HAP-1 (cell line): ENCODE measurements around the gene TAS2R40.
"Not testable (repeated sequence)": the region's sequence is repeated elsewhere in the genome, so short reads cannot be mapped to it uniquely, and the experiment has no call there.

Experiments
- DNase-seq, 2 experiments: peaks; one replicate each; pipeline ENCODE4 v3.0.0-alpha.2; 2016 to 2020; ENCODE audit warnings: low spot score in 2 of 2
- H3K27me3 ChIP-seq: fragments of 250-450 bp; sonication (Bioruptor Pico); 2 replicates; pipeline ENCODE4 v1.5.1; 2020; ENCODE audit warnings: low read depth, mild to moderate bottlenecking, moderate library complexity
- H3K36me3 ChIP-seq: fragments of 250-450 bp; sonication (Bioruptor Pico); replicated peaks from 2 replicates; pipeline ENCODE4 v1.5.1; 2020; ENCODE audit warnings: mild to moderate bottlenecking
- H3K4me1 ChIP-seq: fragments of 250-450 bp; sonication (Bioruptor Pico); 2 replicates; pipeline ENCODE4 v1.5.1; 2020; ENCODE audit warnings: mild to moderate bottlenecking
- H3K4me3 ChIP-seq: fragments of 250-450 bp; sonication (Bioruptor Pico); 2 replicates; pipeline ENCODE4 v1.5.1; 2020; ENCODE audit warnings: mild to moderate bottlenecking, moderate library complexity
- H3K9me3 ChIP-seq: fragments of 250-450 bp; sonication (Bioruptor Pico); 2 replicates; pipeline ENCODE4 v1.5.1; 2020; ENCODE audit warnings: mild to moderate bottlenecking, moderate library complexity
- in situ Hi-C: fragments of 300-500 bp; cut with MboI; formaldehyde crosslinking; loops from 3 replicates; pipeline ENCODE4 v1.14.3; 2020; ENCODE audit warnings: low sequenced_read_pairs, inconsistent platforms, mixed read lengths

The TAS2R40 gene

GRCh38 chr7:143221737-143222136, at the start of gene TAS2R40:
TSS of gene TAS2R40 (plus strand) at chr7:143222037. CDS start at chr7:143222079, 42 bp downstream.
- DNase-seq, result no peak
- no peaks in the 10 kb centered on the region for H3K9me3 ChIP-seq
- no peaks in the 10 kb centered on the region for H3K36me3 ChIP-seq
- in situ Hi-C loops, result loop anchor here (10.0 to 25.0 kb wide), 2 partner anchors 347 to 609 kb away; no protein-coding TSS in a partner anchor
- H3K27me3 ChIP-seq, result peaks cover 16% of the 10 kb centered on the region
- H3K4me1 ChIP-seq, result no peaks in the 10 kb centered on the region
- H3K4me3 ChIP-seq, result no peak within 1 kb of the TSS

- no peak overlapping the region for H3K4me3 ChIP-seq
- no peaks in the 10 kb centered on the region for H3K27me3 ChIP-seq
- H3K9me3 ChIP-seq, result peaks cover 2% of the 10 kb centered on the region; the same call in 1 of the 2 replicates
- H3K4me1 ChIP-seq, result no peaks in the 10 kb centered on the region
- DNase-seq, result no peak
- H3K36me3 ChIP-seq, result no peaks in the 10 kb centered on the region
- in situ Hi-C loops, result no loop called here
These were observed 49.5 kb upstream of the TAS2R40 start for GRCh38 chr7:143172354-143172753.

GRCh38 chr7:143176128-143176527, 45.7 kb upstream of the TAS2R40 start:
- in situ Hi-C loops, result no loop called here
- no peaks in the 10 kb centered on the region for H3K27me3 ChIP-seq
- H3K9me3 ChIP-seq, result peaks cover 7% of the 10 kb centered on the region; the same call in 1 of the 2 replicates
- H3K4me1 ChIP-seq, result no peaks in the 10 kb centered on the region
- H3K36me3 ChIP-seq, result no peaks in the 10 kb centered on the region
- DNase-seq, result no peak
- H3K4me3 ChIP-seq, result no peak overlapping the region

- Histone ChIP-seq H3K4me1 (no peaks in the 10 kb centered on the region), H3K9me3 (peaks cover 7% of the 10 kb centered on the region; the same call in 1 of the 2 replicates), H3K36me3 (no peaks in the 10 kb centered on the region), H3K4me3 (no peak overlapping the region), H3K27me3 (no peaks in the 10 kb centered on the region)
- in situ Hi-C loops, result no loop called here
- no peak for DNase-seq
These were observed 44.3 kb upstream of the TAS2R40 start for GRCh38 chr7:143177374-143178119.

GRCh38 chr7:143180771-143181170, 41.1 kb upstream of the TAS2R40 start:
- H3K4me1 ChIP-seq, H3K4me3 ChIP-seq, H3K36me3 ChIP-seq, H3K27me3 ChIP-seq, H3K9me3 ChIP-seq, DNase-seq, in situ Hi-C loops: not testable (repeated sequence)

- peaks cover 11% of the 10 kb centered on the region for H3K4me1 ChIP-seq
- no peak overlapping the region for H3K4me3 ChIP-seq
- peaks cover 7% of the 10 kb centered on the region; the same call in 1 of the 2 replicates for H3K9me3 ChIP-seq
- DNase-seq, result no peak
- no peaks in the 10 kb centered on the region for H3K36me3 ChIP-seq
- in situ Hi-C loops, result no loop called here
- H3K27me3 ChIP-seq, result no peaks in the 10 kb centered on the region
These were observed 40.5 kb upstream of the TAS2R40 start for GRCh38 chr7:143181349-143181748.

- Histone ChIP-seq H3K9me3 (no peaks in the 10 kb centered on the region), H3K4me3 (no peak within 1 kb of the TSS), H3K36me3 (no peaks in the 10 kb centered on the region), H3K27me3 (no peaks in the 10 kb centered on the region), H3K4me1 (peaks cover 12% of the 10 kb centered on the region)
- in situ Hi-C loops, result no loop called here
- DNase-seq, result no peak
These were observed 38.8 kb upstream of the TAS2R40 start, which contains the start of gene TAS2R39 for GRCh38 chr7:143183024-143183423. TSS of gene TAS2R39 (plus strand) at chr7:143183419. CDS start at chr7:143183419, 0 bp downstream.

- DNase-seq, result peak in 1 of 2 experiments; percentile 94
- Histone ChIP-seq H3K27me3 (no peaks in the 10 kb centered on the region), H3K9me3 (no peaks in the 10 kb centered on the region), H3K36me3 (no peaks in the 10 kb centered on the region), H3K4me3 (no peak overlapping the region), H3K4me1 (peaks cover 12% of the 10 kb centered on the region)
- in situ Hi-C loops, result no loop called here
These were observed 36.3 kb upstream of the TAS2R40 start for GRCh38 chr7:143185551-143185950.

- Histone ChIP-seq H3K36me3 (no peaks in the 10 kb centered on the region), H3K9me3 (no peaks in the 10 kb centered on the region), H3K4me1 (peaks cover 12% of the 10 kb centered on the region), H3K4me3 (no peak overlapping the region), H3K27me3 (no peaks in the 10 kb centered on the region)
- no peak for DNase-seq
- in situ Hi-C loops, result no loop called here
These were observed 32.8 kb upstream of the TAS2R40 start for GRCh38 chr7:143188994-143189393.

GRCh38 chr7:143193880-143194279, 28.0 kb upstream of the TAS2R40 start:
- in situ Hi-C loops, result no loop called here
- Histone ChIP-seq H3K4me3 (no peak overlapping the region), H3K27me3 (no peaks in the 10 kb centered on the region), H3K9me3 (no peaks in the 10 kb centered on the region), H3K36me3 (no peaks in the 10 kb centered on the region), H3K4me1 (no peaks in the 10 kb centered on the region)
- no peak for DNase-seq

GRCh38 chr7:143199040-143199439, 22.8 kb upstream of the TAS2R40 start:
- H3K9me3 ChIP-seq, result no peaks in the 10 kb centered on the region
- no peaks in the 10 kb centered on the region for H3K36me3 ChIP-seq
- no peak for DNase-seq
- in situ Hi-C loops, result no loop called here
- no peaks in the 10 kb centered on the region for H3K27me3 ChIP-seq
- H3K4me1 ChIP-seq, result no peaks in the 10 kb centered on the region
- H3K4me3 ChIP-seq, result no peak overlapping the region

GRCh38 chr7:143202161-143202560, 19.7 kb upstream of the TAS2R40 start:
- no peaks in the 10 kb centered on the region for H3K36me3 ChIP-seq
- H3K4me1 ChIP-seq, result no peaks in the 10 kb centered on the region
- no peak overlapping the region for H3K4me3 ChIP-seq
- DNase-seq, result no peak
- in situ Hi-C loops, result loop anchor here (25.0 kb wide), 1 partner anchor 590 kb away; no protein-coding TSS in a partner anchor
- H3K9me3 ChIP-seq, result no peaks in the 10 kb centered on the region
- no peaks in the 10 kb centered on the region for H3K27me3 ChIP-seq

- in situ Hi-C loops, result loop anchor here (25.0 kb wide), 1 partner anchor 591 kb away; no protein-coding TSS in a partner anchor
- Histone ChIP-seq H3K4me1 (no peaks in the 10 kb centered on the region), H3K4me3 (no peak overlapping the region), H3K36me3 (no peaks in the 10 kb centered on the region), H3K27me3 (no peaks in the 10 kb centered on the region), H3K9me3 (no peaks in the 10 kb centered on the region)
- no peak for DNase-seq
These were observed 18.5 kb upstream of the TAS2R40 start for GRCh38 chr7:143203386-143203785.

GRCh38 chr7:143205560-143206293, 16.1 kb upstream of the TAS2R40 start:
- Histone ChIP-seq H3K4me1 (no peaks in the 10 kb centered on the region), H3K4me3 (no peak overlapping the region), H3K27me3 (no peaks in the 10 kb centered on the region), H3K9me3 (no peaks in the 10 kb centered on the region), H3K36me3 (no peaks in the 10 kb centered on the region)
- in situ Hi-C loops, result loop anchor here (25.0 kb wide), 1 partner anchor 593 kb away; no protein-coding TSS in a partner anchor
- no peak for DNase-seq
